Body of pancreas (tissue), 4 donors: ENCODE data around the gene LRP3.

Source experiments
- CTCF ChIP-seq, 7 experiments: fragments of 450-650 bp in 4 of 7; fragments of 200-600 bp in 3 of 7; sonication (generic) in 3 of 7; IDR thresholded peaks; one replicate each; pipeline ENCODE4 v1.5.1; 2016 to 2019; ENCODE audit warnings: antibody characterized with exemption in 7 of 7
- POLR2A ChIP-seq, 3 donors: fragments of 450-650 bp; IDR thresholded peaks; one replicate each; pipeline ENCODE4 v1.6.1; 2016; ENCODE audit warnings: antibody characterized with exemption in 3 of 3, mild to moderate bottlenecking in 2 of 3

GRCh38 chr19:33201886-33202545 is 7.9 kb downstream of the LRP3 start:
- TF ChIP-seq CTCF (IDR thresholded peaks at IDR 0.05) (no peak), POLR2A (IDR thresholded peaks at IDR 0.05) (no peak)
